Epithelial cell of proximal tubule (primary cell): ENCODE measurements around the gene TRIM74. TPM values are rescaled to one million over a fixed set of nuclear protein-coding genes. Genes with fewer than 3 reads are reported as not detected.
"Not testable (repeated sequence)": the region's sequence is repeated elsewhere in the genome, so short reads cannot be mapped to it uniquely, and the experiment has no call there.

Source experiments
- DNase-seq: peaks from one replicate; pipeline ENCODE4 v3.0.0-alpha.2; 2011; ENCODE audit warnings: low read depth
- H3K4me3 ChIP-seq: 2 replicates; pipeline ENCODE4 v1.5.1; 2011; ENCODE audit warnings: low read depth, mild to moderate bottlenecking, low read length
- total RNA-seq: library from RNA; depleted of rRNA; stranded (reverse); fragments of >200 nt; gene quantifications from 2 replicates; pipeline ENCODE4 v1.2.3, GENCODE V29; 2015
- TF ChIP-seq, protein P1 (sequence below): conservative IDR thresholded peaks from 2 replicates; pipeline ENCODE4 v1.5.1; 2012; ENCODE audit warnings: low read depth, mild to moderate bottlenecking, low read length

TRIM74 gene
- total RNA-seq, 1 donor from 2014 or later, result not detected

GRCh38 chr7:72928216-72928615 lies 41.0 kb downstream of the TRIM74 start:
- TF ChIP-seq, protein P1, sequence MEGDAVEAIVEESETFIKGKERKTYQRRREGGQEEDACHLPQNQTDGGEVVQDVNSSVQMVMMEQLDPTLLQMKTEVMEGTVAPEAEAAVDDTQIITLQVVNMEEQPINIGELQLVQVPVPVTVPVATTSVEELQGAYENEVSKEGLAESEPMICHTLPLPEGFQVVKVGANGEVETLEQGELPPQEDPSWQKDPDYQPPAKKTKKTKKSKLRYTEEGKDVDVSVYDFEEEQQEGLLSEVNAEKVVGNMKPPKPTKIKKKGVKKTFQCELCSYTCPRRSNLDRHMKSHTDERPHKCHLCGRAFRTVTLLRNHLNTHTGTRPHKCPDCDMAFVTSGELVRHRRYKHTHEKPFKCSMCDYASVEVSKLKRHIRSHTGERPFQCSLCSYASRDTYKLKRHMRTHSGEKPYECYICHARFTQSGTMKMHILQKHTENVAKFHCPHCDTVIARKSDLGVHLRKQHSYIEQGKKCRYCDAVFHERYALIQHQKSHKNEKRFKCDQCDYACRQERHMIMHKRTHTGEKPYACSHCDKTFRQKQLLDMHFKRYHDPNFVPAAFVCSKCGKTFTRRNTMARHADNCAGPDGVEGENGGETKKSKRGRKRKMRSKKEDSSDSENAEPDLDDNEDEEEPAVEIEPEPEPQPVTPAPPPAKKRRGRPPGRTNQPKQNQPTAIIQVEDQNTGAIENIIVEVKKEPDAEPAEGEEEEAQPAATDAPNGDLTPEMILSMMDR, result peak; percentile 16
- not testable (repeated sequence) for H3K4me3 ChIP-seq, DNase-seq

- DNase-seq, H3K4me3 ChIP-seq: not testable (repeated sequence)
These were observed 41.5 kb downstream of the TRIM74 start for GRCh38 chr7:72927791-72928190.

DNA sequence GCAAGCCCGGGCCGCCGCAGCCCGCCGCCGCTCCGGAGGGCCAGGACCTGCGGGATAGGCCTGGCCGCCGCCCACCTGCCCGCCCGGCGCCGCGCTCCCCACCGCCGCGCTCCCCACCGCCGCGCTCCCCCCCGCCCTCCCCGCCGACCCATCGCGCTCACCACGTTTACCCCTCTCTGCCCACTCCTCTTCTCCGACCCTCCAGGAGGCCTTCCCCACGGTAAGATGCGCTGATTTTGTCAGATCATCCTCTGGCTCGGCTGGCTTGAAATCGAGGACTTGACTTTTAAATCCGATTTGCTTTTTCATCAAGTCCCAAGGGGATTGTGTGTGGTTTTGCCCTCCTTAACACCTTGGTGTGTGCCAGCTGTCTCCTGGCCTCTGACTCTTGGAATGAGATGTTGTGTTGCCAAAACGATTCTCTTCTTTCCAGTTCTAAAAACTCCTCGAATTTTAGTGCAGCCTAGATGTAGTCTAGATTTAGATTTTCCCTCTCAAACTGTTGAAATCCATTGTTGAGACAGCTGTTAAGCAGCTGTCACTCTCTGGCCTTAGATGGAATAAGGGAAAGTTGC lies 43.6 kb downstream of the TRIM74 start:
- no peak for DNase-seq
- H3K4me3 ChIP-seq, result peak overlapping the region; percentile 75
- TF ChIP-seq, protein P1, result no peak

DNA sequence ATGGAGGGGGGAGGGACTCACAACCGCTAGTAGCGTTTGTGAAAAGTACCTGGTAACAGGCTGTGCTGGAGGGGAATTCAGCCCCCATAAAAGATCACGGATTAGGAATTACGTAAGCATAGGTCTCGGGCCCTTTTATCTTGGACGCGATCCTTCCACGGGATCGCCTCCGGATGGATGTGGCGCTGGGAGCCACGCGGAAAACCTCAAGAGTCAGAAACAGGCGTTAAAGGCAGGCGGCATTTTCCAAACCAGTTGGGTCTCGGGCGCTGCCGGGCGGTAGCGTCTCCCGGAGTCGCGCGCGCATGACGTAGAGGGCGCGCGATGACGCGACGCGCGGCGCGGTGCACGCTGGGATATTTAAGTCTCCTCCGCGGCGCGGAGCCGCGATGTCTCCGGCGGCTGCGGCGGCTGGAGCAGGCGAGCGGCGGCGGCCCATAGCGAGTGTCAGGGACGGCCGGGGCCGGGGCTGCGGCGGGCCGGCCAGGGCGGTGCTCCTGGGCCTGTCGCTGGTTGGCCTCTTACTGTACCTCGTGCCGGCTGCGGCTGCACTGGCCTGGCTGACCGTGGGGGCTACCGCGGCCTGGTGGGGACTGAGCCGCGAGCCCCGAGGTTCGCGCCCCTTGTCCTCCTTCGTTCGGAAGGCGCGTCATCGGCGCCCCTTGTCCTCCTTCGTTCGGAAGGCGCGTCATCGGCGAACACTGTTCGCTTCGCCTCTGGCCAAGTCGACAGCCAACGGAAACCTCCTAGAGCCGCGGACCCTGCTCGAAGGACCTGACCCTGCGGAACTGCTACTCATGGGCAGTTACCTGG lies 44.3 kb downstream of the TRIM74 start, which contains the start of gene POM121:
Gene POM121 (plus strand): TSS at position 363 of the 813 bp plus-strand sequence. CDS start 27 bp downstream, at position 390.
- no peak for DNase-seq
- peak within 1 kb of the TSS; percentile 75 for H3K4me3 ChIP-seq
- TF ChIP-seq, protein P1, result no peak

- TF ChIP-seq, protein P1, result no peak
- no peak for DNase-seq
- H3K4me3 ChIP-seq, result peak overlapping the region; percentile 75
These were observed 44.9 kb downstream of the TRIM74 start for GRCh38 chr7:72924386-72924732.

DNA sequence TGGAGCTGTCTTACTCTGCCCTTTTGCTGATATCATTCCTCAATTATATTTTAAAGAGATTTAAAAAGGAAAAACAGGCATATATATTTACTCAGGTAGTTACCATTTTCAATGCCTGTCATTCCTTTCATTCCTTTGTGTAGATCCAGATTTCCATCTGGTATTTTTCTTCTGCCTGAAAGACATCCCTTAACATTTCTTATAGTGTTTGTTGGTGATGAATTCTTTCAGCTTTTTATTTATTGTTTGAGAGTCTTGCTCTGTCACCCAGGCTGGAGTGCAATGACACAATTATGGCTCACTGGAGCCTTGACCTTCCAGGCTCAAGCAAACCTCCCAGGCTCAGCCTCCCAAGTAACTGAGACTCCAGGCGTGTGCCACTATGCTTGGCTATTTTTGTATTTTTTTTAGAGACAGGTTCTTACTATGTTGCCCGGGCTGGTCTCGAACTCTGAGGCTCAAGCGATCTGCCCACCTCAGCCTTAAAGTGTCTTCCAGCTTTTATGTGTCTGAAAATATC lies 50.0 kb downstream of the TRIM74 start:
- no peak overlapping the region for H3K4me3 ChIP-seq
- TF ChIP-seq, protein P1, result no peak
- no peak for DNase-seq

DNA sequence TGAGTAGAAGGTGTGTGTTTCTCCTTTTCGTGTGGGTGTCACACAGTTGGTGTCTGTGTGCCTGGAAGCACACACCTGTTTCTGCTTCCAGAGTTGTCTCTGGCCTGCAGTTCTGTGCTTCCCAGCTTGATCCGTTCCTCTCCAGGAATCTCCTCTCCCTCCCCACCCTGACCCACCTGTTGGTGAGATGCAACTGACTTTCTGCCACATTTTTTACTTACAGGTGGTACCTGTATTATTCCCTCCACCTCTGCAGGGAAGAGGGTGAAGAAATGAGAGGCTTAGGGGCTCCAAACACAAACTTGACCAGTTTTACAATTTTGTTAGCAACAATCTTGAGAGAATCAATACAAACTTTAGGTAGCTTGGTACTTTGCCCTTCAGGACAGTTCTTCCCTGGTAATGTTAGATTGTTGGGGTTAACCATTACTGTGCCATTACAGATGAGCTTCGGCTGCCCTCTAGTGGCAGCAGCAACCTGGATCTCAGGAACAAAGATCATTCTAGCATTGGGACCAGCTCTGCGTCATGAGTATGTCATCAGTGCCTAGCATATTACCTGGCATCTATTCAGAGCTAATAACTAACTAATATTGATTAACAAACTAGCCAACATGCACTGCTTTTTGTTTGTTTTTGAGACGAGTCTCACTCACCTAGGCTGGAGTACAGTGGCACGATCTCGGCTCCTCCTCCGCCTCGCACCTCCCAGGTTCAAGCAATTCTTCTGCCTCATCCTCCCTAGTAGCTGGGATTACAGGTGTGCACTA lies 54.3 kb downstream of the TRIM74 start:
- TF ChIP-seq, protein P1, result peak; percentile 69
- H3K4me3 ChIP-seq, result not testable (repeated sequence)
- peak; percentile 23 for DNase-seq

DNA sequence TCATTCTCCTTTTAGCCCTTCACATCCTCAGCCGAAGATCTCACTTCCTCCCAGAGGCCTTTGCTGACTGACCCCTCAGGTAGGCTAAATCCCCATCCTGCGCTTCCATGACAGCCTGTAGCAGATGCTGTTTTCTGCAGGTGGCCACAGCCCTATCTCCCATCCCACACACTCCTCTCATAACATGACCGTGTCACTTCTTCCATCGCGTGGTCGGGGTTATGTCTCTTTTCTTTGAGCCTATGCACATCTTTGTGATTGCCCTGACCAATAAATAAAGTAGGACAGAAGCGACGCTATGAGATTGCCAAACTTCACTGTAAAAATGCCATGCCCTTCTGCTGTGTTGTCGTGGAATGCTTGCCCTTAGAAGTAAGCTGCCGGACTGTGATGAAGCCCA lies 55.5 kb downstream of the TRIM74 start:
- DNase-seq, H3K4me3 ChIP-seq: not testable (repeated sequence)

- not testable (repeated sequence) for DNase-seq, H3K4me3 ChIP-seq
These were observed 57.9 kb downstream of the TRIM74 start for GRCh38 chr7:72911395-72911794.
